Measurements from ENCODE around the gene IQCK.

Gene IQCK

GRCh38 chr16:19817875-19818274, 99.8 kb downstream of the IQCK start:
- Histone ChIP-seq H2AFZ (ENCODE audit: low read depth) (no peak overlapping the region), H3K4me1 (ENCODE audit: low read depth, poor library complexity, severe bottlenecking) (no peaks in the 10 kb centered on the region), H3K9ac (no peak overlapping the region), H3K27me3 (ENCODE audit: insufficient read depth, low read depth) (no peaks in the 10 kb centered on the region), H3K4me2 (no peak overlapping the region), H4K20me1 (ENCODE audit: insufficient read depth) (no peaks in the 10 kb centered on the region), H3K4me3 (IDR thresholded peaks at IDR 0.05; ENCODE audit: insufficient read depth, low read depth, low read length) (no peak overlapping the region), H3K36me3 (ENCODE audit: insufficient read depth) (no peaks in the 10 kb centered on the region), H3K27ac (no peak overlapping the region), H3K79me2 (ENCODE audit: insufficient read depth, low read depth) (no peaks in the 10 kb centered on the region)
- TF ChIP-seq, protein P1, sequence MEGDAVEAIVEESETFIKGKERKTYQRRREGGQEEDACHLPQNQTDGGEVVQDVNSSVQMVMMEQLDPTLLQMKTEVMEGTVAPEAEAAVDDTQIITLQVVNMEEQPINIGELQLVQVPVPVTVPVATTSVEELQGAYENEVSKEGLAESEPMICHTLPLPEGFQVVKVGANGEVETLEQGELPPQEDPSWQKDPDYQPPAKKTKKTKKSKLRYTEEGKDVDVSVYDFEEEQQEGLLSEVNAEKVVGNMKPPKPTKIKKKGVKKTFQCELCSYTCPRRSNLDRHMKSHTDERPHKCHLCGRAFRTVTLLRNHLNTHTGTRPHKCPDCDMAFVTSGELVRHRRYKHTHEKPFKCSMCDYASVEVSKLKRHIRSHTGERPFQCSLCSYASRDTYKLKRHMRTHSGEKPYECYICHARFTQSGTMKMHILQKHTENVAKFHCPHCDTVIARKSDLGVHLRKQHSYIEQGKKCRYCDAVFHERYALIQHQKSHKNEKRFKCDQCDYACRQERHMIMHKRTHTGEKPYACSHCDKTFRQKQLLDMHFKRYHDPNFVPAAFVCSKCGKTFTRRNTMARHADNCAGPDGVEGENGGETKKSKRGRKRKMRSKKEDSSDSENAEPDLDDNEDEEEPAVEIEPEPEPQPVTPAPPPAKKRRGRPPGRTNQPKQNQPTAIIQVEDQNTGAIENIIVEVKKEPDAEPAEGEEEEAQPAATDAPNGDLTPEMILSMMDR (conservative IDR thresholded peaks at IDR 0.05; ENCODE audit: low read depth, low read length), result no peak

DNA sequence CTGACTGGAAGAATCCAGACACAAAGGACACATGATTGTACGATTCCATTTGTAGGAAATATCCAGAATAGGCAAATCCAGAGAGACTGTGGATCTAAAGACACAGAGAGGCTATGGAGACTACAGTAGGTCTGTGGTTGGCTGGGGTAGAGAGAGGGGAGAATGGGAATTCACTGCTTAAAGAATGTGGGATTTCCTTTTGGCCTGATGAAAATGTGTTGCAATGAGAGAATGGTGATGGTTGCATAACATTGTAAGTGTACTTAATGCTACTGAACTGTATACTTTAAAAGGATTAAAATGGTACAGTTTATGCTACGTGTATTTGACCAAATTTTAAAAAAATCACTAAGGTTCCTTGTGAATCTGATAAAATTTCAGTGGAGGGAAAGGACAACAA, 104.5 kb downstream of the IQCK start:
- no peak overlapping the region for H3K27ac ChIP-seq
- no peaks in the 10 kb centered on the region for H3K36me3 ChIP-seq (ENCODE audit: insufficient read depth)
- no peaks in the 10 kb centered on the region for H3K4me1 ChIP-seq (ENCODE audit: low read depth, poor library complexity, severe bottlenecking)
- H3K4me2 ChIP-seq, result no peak overlapping the region
- no peak overlapping the region for H2AFZ ChIP-seq (ENCODE audit: low read depth)
- H3K79me2 ChIP-seq (ENCODE audit: insufficient read depth, low read depth), result no peaks in the 10 kb centered on the region
- no peaks in the 10 kb centered on the region for H3K27me3 ChIP-seq (ENCODE audit: insufficient read depth, low read depth)
- H3K9ac ChIP-seq, result no peak overlapping the region
- H3K4me3 ChIP-seq (IDR thresholded peaks at IDR 0.05; ENCODE audit: insufficient read depth, low read depth, low read length), result no peak overlapping the region
- H4K20me1 ChIP-seq (ENCODE audit: insufficient read depth), result no peaks in the 10 kb centered on the region
- TF ChIP-seq, protein P1 (conservative IDR thresholded peaks at IDR 0.05; ENCODE audit: low read depth, low read length), result no peak

DNA sequence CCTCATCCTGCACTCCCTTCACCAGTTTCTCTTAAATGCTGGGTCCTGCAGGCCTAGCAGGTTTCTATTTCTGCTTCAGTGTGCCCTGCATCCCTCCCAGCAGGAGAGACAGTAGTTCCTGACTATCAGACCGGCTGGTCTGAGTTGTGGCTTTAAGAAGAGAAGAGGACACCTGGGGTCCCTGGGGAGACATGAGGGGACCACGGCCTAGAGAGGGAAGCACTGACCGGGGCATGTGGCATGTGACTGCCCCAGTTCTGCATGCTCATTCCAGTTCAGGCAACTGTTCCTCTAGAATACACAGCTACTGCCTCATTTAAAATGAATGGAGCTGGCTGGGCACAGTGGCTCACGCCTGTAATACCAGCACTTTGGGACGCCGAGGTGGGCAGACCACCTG, 105.3 kb downstream of the IQCK start:
- Histone ChIP-seq H2AFZ (ENCODE audit: low read depth) (no peak overlapping the region), H3K27ac (no peak overlapping the region), H3K4me1 (ENCODE audit: low read depth, poor library complexity, severe bottlenecking) (no peaks in the 10 kb centered on the region), H3K27me3 (ENCODE audit: insufficient read depth, low read depth) (no peaks in the 10 kb centered on the region), H4K20me1 (ENCODE audit: insufficient read depth) (no peaks in the 10 kb centered on the region), H3K9ac (no peak overlapping the region), H3K79me2 (ENCODE audit: insufficient read depth, low read depth) (no peaks in the 10 kb centered on the region), H3K36me3 (ENCODE audit: insufficient read depth) (no peaks in the 10 kb centered on the region), H3K4me3 (IDR thresholded peaks at IDR 0.05; ENCODE audit: insufficient read depth, low read depth, low read length) (no peak overlapping the region), H3K4me2 (no peak overlapping the region)
- TF ChIP-seq, protein P1 (conservative IDR thresholded peaks at IDR 0.05; ENCODE audit: low read depth, low read length), result no peak

- Histone ChIP-seq H3K4me2 (no peak overlapping the region), H3K4me1 (ENCODE audit: low read depth, poor library complexity, severe bottlenecking) (no peaks in the 10 kb centered on the region), H2AFZ (ENCODE audit: low read depth) (no peak overlapping the region), H3K36me3 (ENCODE audit: insufficient read depth) (no peaks in the 10 kb centered on the region), H3K4me3 (IDR thresholded peaks at IDR 0.05; ENCODE audit: insufficient read depth, low read depth, low read length) (no peak overlapping the region), H3K79me2 (ENCODE audit: insufficient read depth, low read depth) (no peaks in the 10 kb centered on the region), H3K9ac (no peak overlapping the region), H3K27me3 (ENCODE audit: insufficient read depth, low read depth) (no peaks in the 10 kb centered on the region), H3K27ac (no peak overlapping the region), H4K20me1 (ENCODE audit: insufficient read depth) (no peaks in the 10 kb centered on the region)
- TF ChIP-seq, protein P1 (conservative IDR thresholded peaks at IDR 0.05; ENCODE audit: low read depth, low read length), result no peak
These were observed 106.1 kb downstream of the IQCK start for GRCh38 chr16:19824216-19824615.
